HepG2 (cell line): ENCODE results near the gene SFT2D1. TPM values are rescaled to one million over a fixed set of nuclear protein-coding genes. Genes with fewer than 3 reads are reported as not detected.

Experiments
- ARNTL ChIP-seq: sonication (generic); formaldehyde crosslinking; IDR thresholded peaks from 2 replicates; pipeline ENCODE4 v1.4.0; 2020; ENCODE audit warnings: mild to moderate bottlenecking, missing genetic modification reagents
- ERF ChIP-seq: IDR thresholded peaks from 2 replicates; pipeline ENCODE4 v1.6.1; 2018; ENCODE audit warnings: missing biosample characterization, missing genetic modification reagents
- FOXK1 ChIP-seq: sonication (generic); formaldehyde crosslinking; IDR thresholded peaks from 2 replicates; pipeline ENCODE4 v1.4.0; 2020; ENCODE audit warnings: low read depth, missing genetic modification reagents, borderline replicate concordance
- GZF1 ChIP-seq: sonication (generic); formaldehyde crosslinking; IDR thresholded peaks from 2 replicates; pipeline ENCODE4 v1.5.1; 2020; ENCODE audit warnings: mild to moderate bottlenecking, missing genetic modification reagents
- MTA3 ChIP-seq: sonication (generic); formaldehyde crosslinking; IDR thresholded peaks from 2 replicates; pipeline ENCODE4 v1.4.0; 2020; ENCODE audit warnings: missing genetic modification reagents
- MYNN ChIP-seq: sonication (generic); formaldehyde crosslinking; IDR thresholded peaks from 2 replicates; pipeline ENCODE4 v1.4.0; 2020; ENCODE audit warnings: mild to moderate bottlenecking, low read depth, missing genetic modification reagents
- NCOA2 ChIP-seq: sonication (generic); formaldehyde crosslinking; IDR thresholded peaks from 2 replicates; pipeline ENCODE4 v1.8.0; 2022; ENCODE audit warnings: inconsistent platforms
- SOX13 ChIP-seq, 3 experiments: fragments of 450-650 bp in 1 of 3; sonication (generic) in 1 of 3; formaldehyde crosslinking in 1 of 3; IDR thresholded peaks in 2 of 3; conservative IDR thresholded peaks in 1 of 3; 2 replicates each; pipeline versions ENCODE4 v1.5.0 to v1.6.1; 2016 to 2020; ENCODE audit warnings: antibody characterized with exemption in 1 of 3, mild to moderate bottlenecking in 1 of 3, missing compliant biosample characterization in 1 of 3, missing genetic modification reagents in 1 of 3, moderate library complexity in 1 of 3
- TSC22D2 ChIP-seq: sonication (generic); formaldehyde crosslinking; IDR thresholded peaks from 2 replicates; pipeline ENCODE4 v1.5.1; 2020; ENCODE audit warnings: missing genetic modification reagents, mild to moderate bottlenecking, borderline replicate concordance
- YEATS2 ChIP-seq: sonication (generic); formaldehyde crosslinking; IDR thresholded peaks from 2 replicates; pipeline ENCODE4 v1.4.0; 2020; ENCODE audit warnings: missing genetic modification reagents, borderline replicate concordance
- ZNF10 ChIP-seq: sonication (generic); formaldehyde crosslinking; IDR thresholded peaks from 2 replicates; pipeline ENCODE4 v1.4.0; 2020; ENCODE audit warnings: mild to moderate bottlenecking, low read depth, missing genetic modification reagents, borderline replicate concordance
- ZNF331 ChIP-seq: sonication (generic); formaldehyde crosslinking; IDR thresholded peaks from 2 replicates; pipeline ENCODE4 v1.4.0; 2020; ENCODE audit warnings: missing genetic modification reagents
- ZNF510 ChIP-seq: sonication (generic); formaldehyde crosslinking; IDR thresholded peaks from 2 replicates; pipeline ENCODE4 v1.4.0; 2020; ENCODE audit warnings: low read depth, mild to moderate bottlenecking, missing genetic modification reagents
- ZNF543 ChIP-seq: sonication (generic); formaldehyde crosslinking; IDR thresholded peaks from 2 replicates; pipeline ENCODE4 v1.4.0; 2020; ENCODE audit warnings: mild to moderate bottlenecking, missing genetic modification reagents
- ZNF670 ChIP-seq: sonication (generic); formaldehyde crosslinking; IDR thresholded peaks from 2 replicates; pipeline ENCODE4 v1.8.0; 2022; ENCODE audit warnings: mild to moderate bottlenecking, missing genetic modification reagents, borderline replicate concordance
- ZNF777 ChIP-seq: sonication (generic); formaldehyde crosslinking; IDR thresholded peaks from 2 replicates; pipeline ENCODE4 v1.4.0; 2020; ENCODE audit warnings: missing genetic modification reagents
- ZNF782 ChIP-seq: sonication (generic); formaldehyde crosslinking; IDR thresholded peaks from 2 replicates; pipeline ENCODE4 v1.4.0; 2020; ENCODE audit warnings: missing genetic modification reagents, mild to moderate bottlenecking, borderline replicate concordance
- ZNF850 ChIP-seq: sonication (generic); formaldehyde crosslinking; conservative IDR thresholded peaks from 2 replicates; pipeline ENCODE4 v1.9.0; 2021; ENCODE audit warnings: mild to moderate bottlenecking, missing genetic modification reagents
- polyA plus RNA-seq, 8 experiments: library from polyadenylated mRNA; depleted of rRNA in 3 of 8; stranded (reverse) in 7 of 8; unstranded in 1 of 8; fragments of >200 nt; fragmentation: Illumina TruSeq in 4 of 8; extraction: Trizol in 4 of 8; gene quantifications; 2 replicates each; pipeline versions ENCODE4 v1.2.1 to v1.2.3, GENCODE V29; 2011 to 2016; ENCODE audit warnings: low read depth in 4 of 8, missing spikeins in 1 of 8, mixed read lengths in 1 of 8; ENCODE audit not compliant: insufficient read depth in 1 of 8
- total RNA-seq, 5 experiments: library from RNA; depleted of rRNA; stranded (reverse); fragments of >200 nt; fragmentation: Illumina TruSeq; extraction: Trizol; gene quantifications; 2 replicates each; pipeline ENCODE4 v1.2.3, GENCODE V29; 2016; ENCODE audit warnings: low read depth in 1 of 5
- TF ChIP-seq, protein P1 (sequence below): IDR thresholded peaks from 2 replicates; pipeline ENCODE4 v1.4.0; 2020; ENCODE audit warnings: mild to moderate bottlenecking, missing genetic modification reagents
- TF ChIP-seq, protein P2 (sequence below): sonication (generic); formaldehyde crosslinking; IDR thresholded peaks from 2 replicates; pipeline ENCODE4 v1.5.1; 2020; ENCODE audit warnings: missing genetic modification reagents, mild to moderate bottlenecking, borderline replicate concordance

Gene SFT2D1
- total and polyA plus RNA-seq, 2 of the 13 experiments (the other 11 are each of a cell fraction or from before 2014, with no cell fraction given): 115 to 147 TPM

DNA sequence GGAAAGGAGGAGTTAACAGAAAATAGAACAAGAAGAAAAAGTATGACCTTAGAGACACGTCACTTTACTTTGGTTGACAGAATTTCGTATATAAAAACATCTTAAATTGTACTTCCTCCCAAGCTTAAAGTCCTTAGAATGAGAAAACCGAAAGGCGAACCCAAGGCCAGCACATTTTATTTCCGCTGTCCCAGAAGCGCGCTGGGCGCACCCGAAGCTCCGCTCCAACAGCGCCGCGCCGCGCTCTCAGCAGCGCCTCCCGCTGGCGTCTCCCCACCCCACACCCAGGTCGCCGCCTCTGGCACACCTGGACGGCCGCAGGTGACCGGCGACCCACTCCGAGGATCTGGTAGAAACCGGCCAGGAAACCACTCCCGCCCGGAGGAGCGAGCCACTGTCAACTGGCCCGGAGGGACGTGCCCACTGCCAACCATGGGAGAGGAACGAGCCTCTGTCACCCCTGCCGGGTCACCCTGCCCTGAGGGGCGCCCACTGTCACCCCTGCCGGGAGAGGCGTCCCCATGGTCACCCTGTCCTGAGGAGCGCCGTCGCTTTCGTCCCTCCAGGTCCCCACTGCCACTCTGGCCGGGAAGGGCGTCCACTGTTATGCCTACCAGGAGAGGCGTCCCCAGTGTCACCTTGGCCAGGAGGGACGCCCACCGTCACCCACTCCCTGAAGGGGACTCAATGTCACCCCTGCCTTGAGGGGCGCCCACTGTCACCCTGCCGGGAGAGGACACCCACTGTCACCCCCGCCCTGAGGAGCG is 39.6 kb upstream of the SFT2D1 start (continued):
- TF ChIP-seq, protein P1, sequence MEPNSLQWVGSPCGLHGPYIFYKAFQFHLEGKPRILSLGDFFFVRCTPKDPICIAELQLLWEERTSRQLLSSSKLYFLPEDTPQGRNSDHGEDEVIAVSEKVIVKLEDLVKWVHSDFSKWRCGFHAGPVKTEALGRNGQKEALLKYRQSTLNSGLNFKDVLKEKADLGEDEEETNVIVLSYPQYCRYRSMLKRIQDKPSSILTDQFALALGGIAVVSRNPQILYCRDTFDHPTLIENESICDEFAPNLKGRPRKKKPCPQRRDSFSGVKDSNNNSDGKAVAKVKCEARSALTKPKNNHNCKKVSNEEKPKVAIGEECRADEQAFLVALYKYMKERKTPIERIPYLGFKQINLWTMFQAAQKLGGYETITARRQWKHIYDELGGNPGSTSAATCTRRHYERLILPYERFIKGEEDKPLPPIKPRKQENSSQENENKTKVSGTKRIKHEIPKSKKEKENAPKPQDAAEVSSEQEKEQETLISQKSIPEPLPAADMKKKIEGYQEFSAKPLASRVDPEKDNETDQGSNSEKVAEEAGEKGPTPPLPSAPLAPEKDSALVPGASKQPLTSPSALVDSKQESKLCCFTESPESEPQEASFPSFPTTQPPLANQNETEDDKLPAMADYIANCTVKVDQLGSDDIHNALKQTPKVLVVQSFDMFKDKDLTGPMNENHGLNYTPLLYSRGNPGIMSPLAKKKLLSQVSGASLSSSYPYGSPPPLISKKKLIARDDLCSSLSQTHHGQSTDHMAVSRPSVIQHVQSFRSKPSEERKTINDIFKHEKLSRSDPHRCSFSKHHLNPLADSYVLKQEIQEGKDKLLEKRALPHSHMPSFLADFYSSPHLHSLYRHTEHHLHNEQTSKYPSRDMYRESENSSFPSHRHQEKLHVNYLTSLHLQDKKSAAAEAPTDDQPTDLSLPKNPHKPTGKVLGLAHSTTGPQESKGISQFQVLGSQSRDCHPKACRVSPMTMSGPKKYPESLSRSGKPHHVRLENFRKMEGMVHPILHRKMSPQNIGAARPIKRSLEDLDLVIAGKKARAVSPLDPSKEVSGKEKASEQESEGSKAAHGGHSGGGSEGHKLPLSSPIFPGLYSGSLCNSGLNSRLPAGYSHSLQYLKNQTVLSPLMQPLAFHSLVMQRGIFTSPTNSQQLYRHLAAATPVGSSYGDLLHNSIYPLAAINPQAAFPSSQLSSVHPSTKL (CRISPR knock-in tag): peak; percentile 67
- TF ChIP-seq ZNF782 (peak; percentile 78; the same call in 1 of the 2 replicates), MTA3 (CRISPR knock-in tag) (no peak), GZF1 (CRISPR knock-in tag) (no peak; the same call in 1 of the 2 replicates), TSC22D2 (no peak), ZNF10 (no peak), ZNF331 (CRISPR knock-in tag) (peak; percentile 77; the same call in 1 of the 2 replicates), FOXK1 (CRISPR knock-in tag) (peak; percentile 80; the same call in 1 of the 2 replicates), ARNTL (CRISPR knock-in tag) (no peak), MYNN (CRISPR knock-in tag) (no peak), YEATS2 (CRISPR knock-in tag) (no peak), NCOA2 (CRISPR knock-in tag) (no peak), ERF (CRISPR knock-in tag) (peak; percentile 85), ZNF543 (CRISPR knock-in tag) (peak; percentile 72), ZNF850 (peak; percentile 95; the same call in 1 of the 2 replicates), ZNF510 (CRISPR knock-in tag) (0 out of 2 replicates have a peak, but pooled peaks have one; percentile 43), ZNF670 (peak; percentile 88; the same call in 1 of the 2 replicates), SOX13 (IDR thresholded peaks at IDR 0.05) (no peak), SOX13 (CRISPR knock-in tag; conservative IDR thresholded peaks at IDR 0.05 in 1 of 2, IDR thresholded peaks at IDR 0.05 in 1 of 2) (peak in 1 of 2 experiments; percentile 47; a peak in 2 of 4 replicates), ZNF777 (CRISPR knock-in tag) (peak; percentile 58; the same call in 1 of the 2 replicates)
- TF ChIP-seq, protein P2, sequence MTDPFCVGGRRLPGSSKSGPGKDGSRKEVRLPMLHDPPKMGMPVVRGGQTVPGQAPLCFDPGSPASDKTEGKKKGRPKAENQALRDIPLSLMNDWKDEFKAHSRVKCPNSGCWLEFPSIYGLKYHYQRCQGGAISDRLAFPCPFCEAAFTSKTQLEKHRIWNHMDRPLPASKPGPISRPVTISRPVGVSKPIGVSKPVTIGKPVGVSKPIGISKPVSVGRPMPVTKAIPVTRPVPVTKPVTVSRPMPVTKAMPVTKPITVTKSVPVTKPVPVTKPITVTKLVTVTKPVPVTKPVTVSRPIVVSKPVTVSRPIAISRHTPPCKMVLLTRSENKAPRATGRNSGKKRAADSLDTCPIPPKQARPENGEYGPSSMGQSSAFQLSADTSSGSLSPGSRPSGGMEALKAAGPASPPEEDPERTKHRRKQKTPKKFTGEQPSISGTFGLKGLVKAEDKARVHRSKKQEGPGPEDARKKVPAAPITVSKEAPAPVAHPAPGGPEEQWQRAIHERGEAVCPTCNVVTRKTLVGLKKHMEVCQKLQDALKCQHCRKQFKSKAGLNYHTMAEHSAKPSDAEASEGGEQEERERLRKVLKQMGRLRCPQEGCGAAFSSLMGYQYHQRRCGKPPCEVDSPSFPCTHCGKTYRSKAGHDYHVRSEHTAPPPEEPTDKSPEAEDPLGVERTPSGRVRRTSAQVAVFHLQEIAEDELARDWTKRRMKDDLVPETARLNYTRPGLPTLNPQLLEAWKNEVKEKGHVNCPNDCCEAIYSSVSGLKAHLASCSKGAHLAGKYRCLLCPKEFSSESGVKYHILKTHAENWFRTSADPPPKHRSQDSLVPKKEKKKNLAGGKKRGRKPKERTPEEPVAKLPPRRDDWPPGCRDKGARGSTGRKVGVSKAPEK (CRISPR knock-in tag): peak; percentile 87
